ENCODE measurements around the gene AQP12B.

Gene AQP12B

DNA sequence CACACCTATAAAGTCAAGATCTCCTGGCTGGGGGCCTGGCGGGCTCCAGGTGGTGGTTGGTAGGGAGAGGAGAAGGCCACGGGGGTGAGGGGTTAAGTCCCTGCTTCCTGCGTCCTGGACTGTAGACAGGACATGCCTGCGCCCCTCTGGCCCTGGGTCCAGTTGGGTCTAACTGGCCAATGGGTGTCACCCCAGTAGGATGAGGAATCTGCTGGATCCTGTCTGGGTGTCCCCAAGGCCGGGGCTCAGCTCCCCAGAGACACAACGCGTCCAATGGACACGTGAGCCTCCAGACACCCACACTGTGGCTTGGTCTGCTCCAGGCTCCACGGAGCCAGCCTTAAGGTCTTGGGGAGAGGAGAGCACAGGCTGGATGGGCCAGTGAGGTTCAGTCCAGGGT, 28.6 kb upstream of the AQP12B start:
- peaks cover 8% of the 10 kb centered on the region for H3K27me3 ChIP-seq (replicated peaks)
- in situ Hi-C loops (cut with HindIII; ENCODE audit: low pct_ligation_motif_present, low sequenced_read_pairs): no loop called here
- H3K4me3 ChIP-seq (ENCODE audit: low read depth, low read length): no peak overlapping the region
- TF ChIP-seq, protein P1, sequence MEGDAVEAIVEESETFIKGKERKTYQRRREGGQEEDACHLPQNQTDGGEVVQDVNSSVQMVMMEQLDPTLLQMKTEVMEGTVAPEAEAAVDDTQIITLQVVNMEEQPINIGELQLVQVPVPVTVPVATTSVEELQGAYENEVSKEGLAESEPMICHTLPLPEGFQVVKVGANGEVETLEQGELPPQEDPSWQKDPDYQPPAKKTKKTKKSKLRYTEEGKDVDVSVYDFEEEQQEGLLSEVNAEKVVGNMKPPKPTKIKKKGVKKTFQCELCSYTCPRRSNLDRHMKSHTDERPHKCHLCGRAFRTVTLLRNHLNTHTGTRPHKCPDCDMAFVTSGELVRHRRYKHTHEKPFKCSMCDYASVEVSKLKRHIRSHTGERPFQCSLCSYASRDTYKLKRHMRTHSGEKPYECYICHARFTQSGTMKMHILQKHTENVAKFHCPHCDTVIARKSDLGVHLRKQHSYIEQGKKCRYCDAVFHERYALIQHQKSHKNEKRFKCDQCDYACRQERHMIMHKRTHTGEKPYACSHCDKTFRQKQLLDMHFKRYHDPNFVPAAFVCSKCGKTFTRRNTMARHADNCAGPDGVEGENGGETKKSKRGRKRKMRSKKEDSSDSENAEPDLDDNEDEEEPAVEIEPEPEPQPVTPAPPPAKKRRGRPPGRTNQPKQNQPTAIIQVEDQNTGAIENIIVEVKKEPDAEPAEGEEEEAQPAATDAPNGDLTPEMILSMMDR (IDR thresholded peaks at IDR 0.05; ENCODE audit: low read depth, low read length, missing control alignments): no peak
- DNase-seq: no peak
- H3K36me3 ChIP-seq (replicated peaks): no peaks in the 10 kb centered on the region
- H3K27ac ChIP-seq: no peak overlapping the region

DNA sequence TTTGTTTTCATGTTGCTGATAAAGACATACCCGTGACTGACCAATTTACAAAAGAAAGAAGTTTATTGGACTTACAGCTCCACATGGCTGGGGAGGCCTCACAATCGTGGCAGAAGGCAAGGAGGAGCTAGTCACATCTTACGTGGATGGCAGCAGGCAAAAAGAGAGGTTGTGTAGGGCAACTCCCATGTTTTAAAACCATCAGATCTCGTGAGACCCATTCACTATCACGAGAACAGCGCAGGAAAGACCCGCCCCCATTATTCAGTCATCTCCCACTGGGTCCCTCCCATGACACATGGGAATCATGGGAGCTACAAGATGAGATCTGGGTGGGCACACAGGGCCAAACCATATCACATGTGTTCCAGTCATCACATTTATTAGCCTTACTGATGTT, 25.8 kb upstream of the AQP12B start:
- Histone ChIP-seq H3K27ac (no peak overlapping the region), H3K36me3 (replicated peaks) (no peaks in the 10 kb centered on the region), H3K27me3 (replicated peaks) (peaks cover 10% of the 10 kb centered on the region), H3K4me3 (ENCODE audit: low read depth, low read length) (no peak overlapping the region)
- no peak for DNase-seq
- in situ Hi-C loops (cut with HindIII; ENCODE audit: low pct_ligation_motif_present, low sequenced_read_pairs): no loop called here
- TF ChIP-seq, protein P1 (IDR thresholded peaks at IDR 0.05; ENCODE audit: low read depth, low read length, missing control alignments): no peak

DNA sequence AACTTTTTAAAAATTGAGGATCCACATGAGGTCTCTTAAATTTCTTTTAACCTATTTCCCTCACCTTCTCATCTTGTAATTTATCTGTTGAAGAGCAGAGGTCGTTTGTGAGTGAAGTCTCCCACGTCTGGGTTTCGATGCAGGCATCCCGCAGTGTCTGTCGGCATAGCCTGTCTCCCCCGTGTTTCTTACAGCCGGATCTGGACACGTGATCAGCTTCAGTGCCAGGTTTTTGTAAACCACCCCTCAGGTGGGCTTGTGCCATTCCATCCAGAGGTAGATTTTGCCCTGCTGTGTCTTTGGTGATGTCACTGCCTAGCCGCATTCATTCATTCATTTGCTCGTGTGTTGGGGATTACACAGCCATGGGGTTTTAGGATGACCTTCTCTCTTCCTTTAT, 25.1 kb upstream of the AQP12B start:
- Histone ChIP-seq H3K36me3 (replicated peaks) (no peaks in the 10 kb centered on the region), H3K27me3 (replicated peaks) (peaks cover 12% of the 10 kb centered on the region), H3K27ac (no peak overlapping the region), H3K4me3 (ENCODE audit: low read depth, low read length) (no peak overlapping the region)
- in situ Hi-C loops (cut with HindIII; ENCODE audit: low pct_ligation_motif_present, low sequenced_read_pairs): no loop called here
- TF ChIP-seq, protein P1 (IDR thresholded peaks at IDR 0.05; ENCODE audit: low read depth, low read length, missing control alignments): no peak
- DNase-seq: no peak

DNA sequence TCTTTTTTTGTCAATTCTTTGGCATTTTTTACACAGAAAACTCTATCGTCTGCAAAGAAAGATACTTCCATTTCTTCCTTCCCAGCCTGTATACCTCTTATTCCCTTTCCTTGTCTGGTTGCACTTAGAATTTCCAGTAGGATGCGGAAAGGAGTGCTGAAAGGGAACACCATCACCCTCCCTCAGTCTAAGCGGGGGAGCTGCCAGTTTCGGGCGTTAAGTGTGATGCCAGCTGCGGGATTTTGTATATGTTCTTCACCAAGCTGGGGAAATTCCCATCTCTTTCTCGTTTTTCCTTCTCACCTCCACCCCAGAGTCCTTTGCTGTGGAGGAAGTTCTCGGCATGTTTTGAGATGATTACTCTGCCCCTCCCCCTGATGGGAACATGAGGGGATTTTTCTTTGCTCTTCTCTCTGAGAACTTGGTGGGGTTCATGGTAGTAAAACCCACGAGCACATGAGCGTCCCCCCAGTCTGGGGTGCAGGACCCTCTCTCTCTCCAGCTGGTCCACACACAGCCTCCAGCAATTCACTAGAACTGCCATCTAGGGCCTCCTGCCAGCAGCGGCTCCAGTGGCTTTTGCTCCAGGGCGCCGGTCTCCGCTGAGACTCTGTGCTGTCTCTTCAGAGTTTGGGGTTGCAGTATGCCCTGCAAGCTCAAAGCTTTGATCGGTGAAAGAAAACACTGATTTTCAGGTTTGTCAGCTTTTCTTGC, 24.5 kb upstream of the AQP12B start:
- DNase-seq: no peak
- in situ Hi-C loops (cut with HindIII; ENCODE audit: low pct_ligation_motif_present, low sequenced_read_pairs): no loop called here

DNA sequence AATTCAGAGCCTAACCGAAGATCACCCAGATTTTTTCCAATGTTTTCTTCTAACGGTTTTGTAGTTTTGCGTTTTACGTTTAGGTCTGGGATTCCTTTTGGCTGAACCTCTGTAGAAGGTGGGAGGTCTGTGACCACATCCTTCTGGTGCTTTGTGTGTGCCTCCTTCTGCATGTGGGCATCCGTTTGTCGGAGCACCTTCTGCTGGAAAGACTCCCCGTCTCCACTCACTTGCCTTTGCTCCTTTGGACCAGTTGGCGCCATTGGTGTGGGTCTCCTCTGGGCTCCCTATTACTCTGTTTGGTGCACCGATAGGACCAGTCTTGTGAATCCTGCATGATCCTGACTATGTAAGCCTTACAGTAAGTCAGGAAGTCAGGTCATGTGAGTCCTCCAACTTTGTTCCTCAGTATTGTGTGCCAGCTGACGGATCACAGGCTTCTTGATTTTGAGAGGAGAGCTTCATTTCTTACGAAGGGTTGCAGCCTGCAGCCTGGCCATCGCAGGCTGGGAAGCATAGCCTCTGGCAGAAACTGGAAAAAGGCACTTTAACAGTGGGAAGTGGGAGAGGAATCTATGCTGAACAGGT, 22.6 kb upstream of the AQP12B start:
- Histone ChIP-seq H3K27me3 (replicated peaks) (peaks cover 12% of the 10 kb centered on the region), H3K27ac (no peak overlapping the region), H3K36me3 (replicated peaks) (no peaks in the 10 kb centered on the region), H3K4me3 (ENCODE audit: low read depth, low read length) (no peak overlapping the region)
- DNase-seq: no peak
- in situ Hi-C loops (cut with HindIII; ENCODE audit: low pct_ligation_motif_present, low sequenced_read_pairs): no loop called here
- TF ChIP-seq, protein P1 (IDR thresholded peaks at IDR 0.05; ENCODE audit: low read depth, low read length, missing control alignments): no peak

More for the DNA sequence above, 24.5 kb upstream of the AQP12B start:
- Histone ChIP-seq H3K4me3 (ENCODE audit: low read depth, low read length) (no peak overlapping the region), H3K27me3 (replicated peaks) (peaks cover 12% of the 10 kb centered on the region), H3K36me3 (replicated peaks) (no peaks in the 10 kb centered on the region), H3K27ac (no peak overlapping the region)
- TF ChIP-seq, protein P1 (IDR thresholded peaks at IDR 0.05; ENCODE audit: low read depth, low read length, missing control alignments): no peak
